ENCODE data around the gene TNPO2.

Gene TNPO2

GRCh38 chr19:12721656-12722565 lies 1.8 kb downstream of the TNPO2 start:
- H4K20me1 ChIP-seq (ENCODE audit: insufficient read depth, low read length) = peaks cover 35% of the 10 kb centered on the region
- peaks cover 76% of the 10 kb centered on the region for H3K79me2 ChIP-seq (ENCODE audit: insufficient read depth, low read length)
- H3K9me3 ChIP-seq (ENCODE audit: insufficient read depth, low read length, severe bottlenecking) = no peaks in the 10 kb centered on the region
- peaks cover 45% of the 10 kb centered on the region for H3K36me3 ChIP-seq (ENCODE audit: insufficient read depth, low read length)
- H3K4me3 ChIP-seq (ENCODE audit: low read depth in 1 of 2, low read length in 2 of 2) = peak overlapping the region; percentile 50 to 71
- peak overlapping the region; percentile 80 for H2AFZ ChIP-seq (ENCODE audit: low read depth, low read length)
- H3K4me2 ChIP-seq (ENCODE audit: insufficient read depth, low read length) = peak overlapping the region; percentile 97
- peaks cover 32% of the 10 kb centered on the region for H3K4me1 ChIP-seq (ENCODE audit: insufficient read depth, low read length)
- ATAC-seq (ENCODE audit: insufficient read depth, low read depth) (peak; percentile 51), DNase-seq (peak; percentile 77)
- peak overlapping the region; percentile 92 for H3K27ac ChIP-seq (ENCODE audit: low read length)
- peak overlapping the region; percentile 73 for H3K9ac ChIP-seq (ENCODE audit: low read depth, low read length)
- H3K27me3 ChIP-seq (ENCODE audit: insufficient read depth, low read length, poor library complexity) = no peaks in the 10 kb centered on the region
- TF ChIP-seq CTCF (IDR thresholded peaks at IDR 0.05; ENCODE audit: borderline replicate concordance, extremely low read depth, low read length, poor library complexity, severe bottlenecking) (no peak), EZH2 (IDR thresholded peaks at IDR 0.05; ENCODE audit: borderline replicate concordance, low read depth, low read length, severe bottlenecking) (no peak)

GRCh38 chr19:12720851-12721655 lies 2.7 kb downstream of the TNPO2 start:
- Histone ChIP-seq H3K9ac (ENCODE audit: low read depth, low read length) (peak overlapping the region; percentile 73), H3K4me3 (ENCODE audit: low read depth in 1 of 2, low read length in 2 of 2) (peak overlapping the region; percentile 50 to 71; a peak in 3 of 4 replicates), H3K4me2 (ENCODE audit: insufficient read depth, low read length) (peak overlapping the region; percentile 97), H3K4me1 (ENCODE audit: insufficient read depth, low read length) (peaks cover 32% of the 10 kb centered on the region), H3K27me3 (ENCODE audit: insufficient read depth, low read length, poor library complexity) (no peaks in the 10 kb centered on the region), H3K9me3 (ENCODE audit: insufficient read depth, low read length, severe bottlenecking) (no peaks in the 10 kb centered on the region), H3K27ac (ENCODE audit: low read length) (peak overlapping the region; percentile 92), H3K79me2 (ENCODE audit: insufficient read depth, low read length) (peaks cover 84% of the 10 kb centered on the region), H3K36me3 (ENCODE audit: insufficient read depth, low read length) (peaks cover 53% of the 10 kb centered on the region), H4K20me1 (ENCODE audit: insufficient read depth, low read length) (peaks cover 42% of the 10 kb centered on the region), H2AFZ (ENCODE audit: low read depth, low read length) (no peak overlapping the region)
- no peak for ATAC-seq (ENCODE audit: insufficient read depth, low read depth)
- DNase-seq = no peak
- TF ChIP-seq CTCF (IDR thresholded peaks at IDR 0.05; ENCODE audit: borderline replicate concordance, extremely low read depth, low read length, poor library complexity, severe bottlenecking) (no peak), EZH2 (IDR thresholded peaks at IDR 0.05; ENCODE audit: borderline replicate concordance, low read depth, low read length, severe bottlenecking) (no peak)

GRCh38 chr19:12720296-12720695 lies 3.4 kb downstream of the TNPO2 start:
- peaks cover 91% of the 10 kb centered on the region for H3K79me2 ChIP-seq (ENCODE audit: insufficient read depth, low read length)
- no peaks in the 10 kb centered on the region for H3K27me3 ChIP-seq (ENCODE audit: insufficient read depth, low read length, poor library complexity)
- peak overlapping the region; percentile 73 for H3K9ac ChIP-seq (ENCODE audit: low read depth, low read length)
- H3K9me3 ChIP-seq (ENCODE audit: insufficient read depth, low read length, severe bottlenecking) = no peaks in the 10 kb centered on the region
- ATAC-seq (ENCODE audit: insufficient read depth, low read depth) (no peak), DNase-seq (no peak)
- no peak overlapping the region for H3K27ac ChIP-seq (ENCODE audit: low read length)
- TF ChIP-seq EZH2 (IDR thresholded peaks at IDR 0.05; ENCODE audit: borderline replicate concordance, low read depth, low read length, severe bottlenecking) (no peak), CTCF (IDR thresholded peaks at IDR 0.05; ENCODE audit: borderline replicate concordance, extremely low read depth, low read length, poor library complexity, severe bottlenecking) (no peak)
- H3K4me3 ChIP-seq (ENCODE audit: low read depth in 1 of 2, low read length in 2 of 2) = peak overlapping the region in 1 of 2 experiments; percentile 71; a peak in 1 of 4 replicates
- peaks cover 60% of the 10 kb centered on the region for H3K36me3 ChIP-seq (ENCODE audit: insufficient read depth, low read length)
- no peak overlapping the region for H2AFZ ChIP-seq (ENCODE audit: low read depth, low read length)
- peaks cover 32% of the 10 kb centered on the region for H3K4me1 ChIP-seq (ENCODE audit: insufficient read depth, low read length)
- H3K4me2 ChIP-seq (ENCODE audit: insufficient read depth, low read length) = peak overlapping the region; percentile 97; the same call in 1 of the 2 replicates
- H4K20me1 ChIP-seq (ENCODE audit: insufficient read depth, low read length) = peaks cover 49% of the 10 kb centered on the region

All from DND-41 (cell line).